GM19328 (cell line): ENCODE data around the gene EWSR1.
"Not testable (repeated sequence)": the region's sequence is repeated elsewhere in the genome, so short reads cannot be mapped to it uniquely, and the experiment has no call there.

Experiments used
- ATAC-seq: cut with Tn5 transposase; IDR thresholded peaks from one replicate; pipeline ENCODE4 v1.9.1; 2021; ENCODE audit warnings: mild to moderate bottlenecking, moderate library complexity; ENCODE audit not compliant: unreplicated experiment

EWSR1 gene

GRCh38 chr22:29245626-29246385 is 22.3 kb upstream of the EWSR1 start:
- ATAC-seq: no peak

GRCh38 chr22:29247891-29248290 is 20.2 kb upstream of the EWSR1 start:
- not testable (repeated sequence) for ATAC-seq

DNA sequence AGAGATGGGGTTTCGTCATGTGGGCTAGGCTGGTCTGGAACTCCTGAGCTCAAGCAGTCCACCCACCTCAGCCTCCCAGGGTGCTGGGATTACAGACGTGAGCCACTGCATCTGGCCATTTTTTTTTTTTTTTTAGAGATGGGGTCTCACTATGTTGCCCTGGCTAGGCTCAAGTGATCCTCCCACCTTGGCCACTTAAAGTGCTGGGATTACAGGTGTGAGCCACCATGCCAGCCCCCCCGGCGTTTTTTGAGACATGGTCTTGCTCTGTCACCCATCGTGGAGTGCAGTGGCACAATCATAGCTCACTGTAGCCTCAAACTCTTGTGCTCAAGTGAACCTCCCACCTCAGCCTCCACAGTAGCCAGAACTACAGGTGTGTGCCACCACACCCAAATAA is 16.8 kb upstream of the EWSR1 start:
- no peak for ATAC-seq

DNA sequence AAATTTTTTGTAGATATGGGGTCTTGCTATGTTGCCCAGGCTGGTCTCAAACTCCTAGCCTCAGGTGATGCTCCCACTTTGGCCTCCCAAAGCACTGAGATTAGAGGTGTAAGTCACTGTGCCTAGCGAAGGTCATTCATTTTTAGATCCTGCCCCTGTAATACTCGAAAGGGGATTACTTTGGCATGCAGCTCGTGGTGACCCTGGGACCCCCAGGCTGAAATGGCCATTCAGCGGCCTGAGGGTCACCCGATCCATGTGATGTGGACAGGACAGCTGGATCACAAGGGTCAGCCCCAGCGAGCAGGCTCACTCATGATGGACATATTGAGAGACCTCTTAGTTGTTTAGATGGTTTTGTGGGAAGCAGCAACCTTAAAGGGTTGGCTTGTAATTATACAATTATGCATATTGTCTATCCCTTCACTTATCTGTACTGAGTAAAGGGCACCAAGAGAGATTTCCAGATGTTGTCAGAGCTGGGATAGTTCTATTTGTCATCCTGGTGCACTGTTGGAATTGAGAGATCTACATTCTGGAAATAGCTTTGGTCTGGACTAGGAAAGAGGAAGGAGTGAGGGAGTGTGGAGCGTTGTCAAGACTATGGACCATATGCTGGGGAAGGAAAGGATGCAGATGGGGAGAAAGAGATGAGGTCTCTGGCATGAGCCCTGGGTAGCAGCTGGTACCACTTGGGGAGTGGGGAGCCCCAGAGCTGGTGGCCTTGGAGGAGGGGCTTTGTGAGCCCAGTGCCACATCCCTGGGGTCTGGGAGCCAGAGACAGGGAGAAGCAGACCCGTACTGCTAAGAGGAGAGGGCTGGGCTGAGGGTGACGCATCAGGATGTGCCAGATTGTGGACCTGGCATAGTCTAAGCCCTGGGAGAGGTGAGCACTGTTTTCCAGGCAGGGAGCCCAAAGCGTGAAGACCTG is 15.8 kb upstream of the EWSR1 start:
- ATAC-seq: no peak

- ATAC-seq: no peak
These were observed 14.3 kb upstream of the EWSR1 start for GRCh38 chr22:29253561-29254285.

- no peak for ATAC-seq
These were observed 13.8 kb upstream of the EWSR1 start for GRCh38 chr22:29254286-29254660.

GRCh38 chr22:29255064-29255621 is 12.9 kb upstream of the EWSR1 start:
- ATAC-seq: no peak

DNA sequence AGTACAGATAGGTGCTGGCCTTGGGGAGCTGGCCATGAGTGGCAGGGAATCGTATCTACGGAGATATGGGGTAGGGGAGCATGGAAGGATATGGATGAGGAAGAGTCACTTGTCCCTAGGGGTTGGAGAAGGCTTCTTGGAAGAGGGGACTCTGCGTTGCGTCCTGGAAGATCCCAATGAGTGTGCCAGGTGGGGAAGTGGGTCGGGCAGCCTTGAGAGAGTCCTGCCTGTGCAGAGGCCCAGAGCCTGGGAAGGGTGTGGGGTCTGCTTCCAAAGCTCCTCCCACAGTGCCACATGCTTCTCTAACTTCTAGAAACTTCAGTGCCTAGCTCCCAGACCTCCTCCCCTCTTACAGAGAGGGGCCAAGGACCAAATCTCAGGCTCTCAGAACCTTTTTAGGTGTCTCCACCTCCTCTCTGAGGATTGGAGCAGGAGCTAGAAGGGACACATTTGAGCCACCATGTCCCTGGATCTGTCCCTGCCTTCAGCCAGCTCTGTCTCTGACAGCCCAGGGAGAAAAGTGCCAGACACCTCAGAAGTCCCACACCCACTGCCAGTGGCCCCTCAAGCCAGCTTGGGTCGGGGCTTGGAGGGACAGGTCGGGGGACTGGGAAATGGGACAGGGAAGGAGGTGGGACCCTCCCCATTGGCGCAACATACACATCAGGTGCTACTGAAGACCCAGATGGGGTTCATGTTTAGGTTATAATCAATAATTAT is 11.3 kb upstream of the EWSR1 start:
- ATAC-seq: no peak

GRCh38 chr22:29257751-29258181 is 10.3 kb upstream of the EWSR1 start:
- ATAC-seq: no peak

DNA sequence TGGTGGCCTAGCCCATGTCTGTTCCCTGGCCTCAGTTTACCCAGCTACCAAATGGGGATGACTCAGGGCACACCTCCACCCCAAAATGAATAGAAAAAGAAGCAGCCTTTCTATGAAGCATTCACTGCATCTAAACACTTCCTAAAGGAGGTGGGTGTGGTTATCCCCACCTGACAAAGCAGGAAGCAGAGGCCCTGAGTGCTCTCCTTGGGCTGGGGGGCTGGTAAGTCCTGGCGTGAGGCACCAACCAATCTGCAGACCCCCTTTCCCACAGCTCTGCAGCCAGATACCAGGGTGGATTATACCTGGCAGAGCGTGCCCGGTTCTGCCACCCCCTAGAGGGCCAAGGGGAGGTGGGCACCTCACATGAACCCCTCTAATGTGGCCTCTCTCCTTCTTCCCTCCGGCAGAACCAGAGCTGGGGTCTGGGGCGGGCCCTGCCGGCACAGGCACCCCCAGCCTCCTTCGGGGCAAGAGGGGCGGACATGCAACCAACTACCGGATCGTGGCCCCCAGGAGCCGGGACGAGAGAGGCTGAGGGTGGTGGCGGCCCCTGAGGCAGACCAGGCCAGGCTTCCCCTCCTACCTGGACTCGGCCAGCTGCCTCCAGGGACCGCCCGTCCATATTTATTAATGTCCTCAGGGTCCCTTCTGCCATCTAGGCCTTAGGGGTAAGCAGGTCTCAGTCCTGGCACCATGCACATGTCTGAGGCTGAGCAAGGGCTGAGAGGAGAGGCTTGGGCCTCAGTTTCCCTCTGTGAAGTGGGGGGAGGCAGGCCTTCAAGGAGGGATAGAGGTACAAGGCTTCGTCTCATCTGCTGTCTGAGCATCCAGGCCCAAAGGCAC is 9.4 kb upstream of the EWSR1 start:
- ATAC-seq: no peak

- no peak for ATAC-seq
These were observed 8.7 kb upstream of the EWSR1 start for GRCh38 chr22:29259253-29259899.

DNA sequence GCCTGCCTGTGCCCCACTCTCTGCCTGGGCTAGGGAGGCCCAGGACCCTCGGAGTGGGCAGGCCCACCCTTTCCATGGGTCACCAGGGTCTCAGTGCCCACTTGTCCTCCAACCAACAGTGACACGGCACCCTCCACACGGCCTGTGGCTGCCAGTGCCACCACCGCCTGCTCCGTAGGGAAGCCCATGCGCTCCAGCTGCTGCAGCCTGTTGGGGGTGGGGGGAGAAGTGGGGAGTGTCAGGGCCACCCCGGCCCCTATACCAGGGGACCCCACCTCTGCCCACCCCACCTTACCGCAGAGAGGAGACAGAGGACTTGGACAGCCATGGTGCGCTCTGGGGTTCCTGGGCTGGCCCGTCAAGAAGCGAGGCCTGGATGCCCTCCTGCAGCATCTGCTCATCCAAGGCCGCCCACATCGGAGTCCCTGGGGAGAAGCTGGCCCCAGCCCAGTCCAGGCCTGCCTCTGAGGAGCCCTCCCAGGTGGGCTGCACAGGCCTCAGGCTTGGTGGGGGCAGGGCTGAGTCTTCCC is 8.0 kb upstream of the EWSR1 start:
- ATAC-seq: no peak

GRCh38 chr22:29260601-29261315 is 7.3 kb upstream of the EWSR1 start:
- ATAC-seq: no peak

GRCh38 chr22:29263791-29264276 is 4.2 kb upstream of the EWSR1 start:
- ATAC-seq: no peak

GRCh38 chr22:29265305-29265704 is 2.8 kb upstream of the EWSR1 start:
- ATAC-seq: no peak

DNA sequence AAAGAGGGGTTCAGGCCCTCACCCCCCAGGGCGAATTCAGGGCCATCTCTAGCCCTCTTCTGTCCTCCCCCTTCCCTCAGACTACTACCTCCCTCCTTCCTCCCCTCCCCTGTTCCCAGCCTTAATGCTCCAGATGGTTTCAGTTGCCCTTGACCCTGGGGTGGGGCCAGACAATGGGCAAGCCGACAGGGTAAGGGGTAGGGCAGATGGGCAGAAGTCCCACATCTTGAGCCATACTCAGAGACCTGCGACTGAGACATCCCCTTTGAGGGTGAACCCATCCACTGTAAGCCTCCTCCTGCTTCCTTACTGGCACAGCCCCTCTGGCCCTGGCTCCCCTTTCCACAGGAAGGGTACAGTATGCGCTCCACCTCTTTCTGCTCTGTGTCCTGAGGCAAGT is 2.1 kb upstream of the EWSR1 start:
- ATAC-seq: no peak

GRCh38 chr22:29266564-29267461 is 1.3 kb upstream of the EWSR1 start:
- ATAC-seq: no peak
